ENCODE results near the gene ZNF488. TPM values are rescaled to one million over a fixed set of nuclear protein-coding genes. Genes with fewer than 3 reads are reported as not detected.

Gene ZNF488
- total and polyA plus RNA-seq, 2 donors (not counting 1 experiment from before 2014, with no cell fraction given): not detected

DNA sequence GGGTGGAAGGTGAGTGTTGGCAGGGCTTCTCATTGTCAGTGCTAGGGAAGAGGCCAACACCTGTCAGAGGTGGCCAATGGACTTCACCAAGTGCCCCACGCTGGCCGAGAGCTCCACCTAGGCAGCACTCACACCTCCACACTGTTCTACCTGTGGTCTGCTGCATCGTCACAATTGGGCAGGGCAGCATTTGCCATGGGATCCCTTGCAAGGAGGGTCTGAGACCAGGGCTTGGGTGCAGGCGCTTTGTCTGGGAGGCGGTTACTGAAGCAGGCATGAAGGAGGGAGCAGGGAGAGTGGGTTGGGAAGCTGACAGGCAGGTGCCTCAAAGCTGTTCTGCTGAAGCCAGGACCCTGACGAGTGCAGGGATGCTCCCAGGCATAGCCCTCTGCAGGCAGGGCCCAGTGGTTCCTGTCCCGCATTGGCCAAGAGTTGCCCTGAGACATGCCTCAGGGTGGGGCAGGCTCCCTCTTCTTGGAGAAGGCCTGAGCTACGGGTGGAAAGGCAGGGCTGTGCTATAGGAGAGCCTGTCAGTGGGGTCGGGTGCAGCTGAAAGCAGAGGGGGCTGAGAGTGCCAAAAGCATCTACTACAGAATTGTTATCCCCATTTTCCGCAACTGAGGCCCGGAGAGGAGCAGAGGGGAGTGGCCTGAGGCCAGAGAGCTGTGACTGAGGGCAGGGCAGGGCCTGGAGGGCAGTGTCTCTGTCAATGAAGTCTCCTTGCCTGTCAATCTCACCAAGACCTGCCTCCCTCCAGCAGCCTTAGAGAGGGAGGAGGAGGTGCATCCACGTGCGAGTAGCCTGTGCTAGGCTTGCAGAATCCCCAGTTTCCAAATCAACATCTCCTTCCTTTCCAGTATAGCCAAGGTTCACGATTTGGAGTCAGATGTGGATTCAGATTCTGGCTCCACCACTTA, 31.9 kb downstream of the ZNF488 start:
- Histone ChIP-seq H3K4me3 (ENCODE audit: control extremely low read depth in 1 of 5, extremely low read depth in 1 of 5, insufficient read depth in 1 of 5, low read depth in 2 of 5, low read length in 4 of 5) (no peak overlapping the region), H2AFZ (ENCODE audit: insufficient read depth, low read depth, low read length, poor library complexity, severe bottlenecking) (no peak overlapping the region), H3K36me3 (replicated peaks in 1 of 2; ENCODE audit: control extremely low read depth in 1 of 2, control insufficient read depth in 1 of 2, extremely low read depth in 1 of 2, insufficient read depth in 2 of 2, low read length in 1 of 2) (no peaks in the 10 kb centered on the region), H3K27ac (ENCODE audit: low read length in 2 of 2) (no peak overlapping the region), H3K4me1 (ENCODE audit: control insufficient read depth in 2 of 2, insufficient read depth in 2 of 2, low read length in 2 of 2) (no peaks in the 10 kb centered on the region), H3K27me3 (replicated peaks in 1 of 4; ENCODE audit: control extremely low read depth in 1 of 4, control insufficient read depth in 3 of 4, insufficient read depth in 4 of 4, low read length in 3 of 4) (no peaks in the 10 kb centered on the region), H4K20me1 (ENCODE audit: control insufficient read depth, insufficient read depth, low read length, poor library complexity, severe bottlenecking) (no peaks in the 10 kb centered on the region), H3K4me2 (replicated peaks; ENCODE audit: low read depth, low read length, poor library complexity, severe bottlenecking) (no peak overlapping the region), H3K9ac (ENCODE audit: low read length) (no peak overlapping the region), H3K79me2 (ENCODE audit: control insufficient read depth, insufficient read depth, low read length) (no peaks in the 10 kb centered on the region), H3K9me3 (ENCODE audit: control extremely low read depth in 1 of 3, control insufficient read depth in 2 of 3, insufficient read depth in 1 of 3, low read length in 2 of 3) (no peaks in the 10 kb centered on the region)
- TF ChIP-seq EZH2 (IDR thresholded peaks at IDR 0.05; ENCODE audit: borderline replicate concordance, insufficient read depth, low read depth, low read length, poor library complexity, severe bottlenecking): no peak
- TF ChIP-seq, protein P1, sequence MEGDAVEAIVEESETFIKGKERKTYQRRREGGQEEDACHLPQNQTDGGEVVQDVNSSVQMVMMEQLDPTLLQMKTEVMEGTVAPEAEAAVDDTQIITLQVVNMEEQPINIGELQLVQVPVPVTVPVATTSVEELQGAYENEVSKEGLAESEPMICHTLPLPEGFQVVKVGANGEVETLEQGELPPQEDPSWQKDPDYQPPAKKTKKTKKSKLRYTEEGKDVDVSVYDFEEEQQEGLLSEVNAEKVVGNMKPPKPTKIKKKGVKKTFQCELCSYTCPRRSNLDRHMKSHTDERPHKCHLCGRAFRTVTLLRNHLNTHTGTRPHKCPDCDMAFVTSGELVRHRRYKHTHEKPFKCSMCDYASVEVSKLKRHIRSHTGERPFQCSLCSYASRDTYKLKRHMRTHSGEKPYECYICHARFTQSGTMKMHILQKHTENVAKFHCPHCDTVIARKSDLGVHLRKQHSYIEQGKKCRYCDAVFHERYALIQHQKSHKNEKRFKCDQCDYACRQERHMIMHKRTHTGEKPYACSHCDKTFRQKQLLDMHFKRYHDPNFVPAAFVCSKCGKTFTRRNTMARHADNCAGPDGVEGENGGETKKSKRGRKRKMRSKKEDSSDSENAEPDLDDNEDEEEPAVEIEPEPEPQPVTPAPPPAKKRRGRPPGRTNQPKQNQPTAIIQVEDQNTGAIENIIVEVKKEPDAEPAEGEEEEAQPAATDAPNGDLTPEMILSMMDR (IDR thresholded peaks at IDR 0.05): no peak
- no peaks in the 10 kb centered on the region for H3K27me3 Mint-ChIP-seq
- no peaks in the 10 kb centered on the region for H3K9me3 Mint-ChIP-seq (ENCODE audit: insufficient read depth)
- 93% methylated on average over 7 of the region's 14 CpGs for WGBS (ENCODE audit: insufficient coverage)
- no peak overlapping the region for H3K27ac Mint-ChIP-seq
- CTCF ChIA-PET: interaction anchor here (1.4 kb wide), 1 partner anchor 12 kb away, joined by 3 read pairs; no protein-coding TSS in a partner anchor
- DNase-seq (no peak), ATAC-seq (ENCODE audit: low read depth) (no peak)
- intact Hi-C loops (cut with micrococcal nuclease): no loop called here
- H3K4me1 Mint-ChIP-seq: no peaks in the 10 kb centered on the region
- POLR2A ChIA-PET: no interaction called here
- H3K4me3 Mint-ChIP-seq: no peak overlapping the region

All from B cell (primary cell).